ENCODE measurements around the gene COL15A1.

The COL15A1 gene

DNA sequence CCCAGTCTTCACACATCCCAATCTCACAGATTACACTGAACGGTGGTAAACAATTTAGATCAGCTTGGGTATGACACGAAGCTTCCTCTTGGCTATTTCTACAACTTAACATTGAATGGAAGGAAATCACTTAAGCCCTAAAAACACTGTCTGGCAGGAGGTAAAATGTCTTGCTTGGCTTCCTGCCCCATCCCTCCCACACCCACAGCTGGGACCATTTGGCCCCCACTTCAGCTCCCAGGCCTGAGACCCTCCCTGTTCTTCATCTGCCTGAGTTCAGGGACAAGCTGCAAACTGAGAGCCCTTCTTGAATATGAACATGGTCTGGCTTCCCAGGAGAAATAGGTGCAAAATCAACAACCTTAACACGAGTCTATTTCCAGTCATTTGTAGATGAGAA, 3.4 kb upstream of the COL15A1 start:
- Histone ChIP-seq H3K36me3 (ENCODE audit: insufficient read depth, low read length) (no peaks in the 10 kb centered on the region), H3K27me3 (ENCODE audit: insufficient read depth, low read length, poor library complexity, severe bottlenecking) (no peaks in the 10 kb centered on the region), H3K4me3 (ENCODE audit: low read length, poor library complexity, severe bottlenecking) (no peak overlapping the region), H3F3A (ENCODE audit: low read depth) (no peaks in the 10 kb centered on the region), H3K4me2 (ENCODE audit: low read depth, low read length, poor library complexity, severe bottlenecking) (no peak overlapping the region), H3K4me1 (ENCODE audit: insufficient read depth, low read length, poor library complexity, severe bottlenecking) (no peaks in the 10 kb centered on the region), H2AFZ (ENCODE audit: low read length) (no peak overlapping the region), H3K9ac (ENCODE audit: low read depth, low read length, poor library complexity, severe bottlenecking) (no peak overlapping the region), H4K20me1 (ENCODE audit: insufficient read depth, low read length, poor library complexity, severe bottlenecking) (no peaks in the 10 kb centered on the region), H3K9me3 (ENCODE audit: insufficient read depth, low read depth, low read length) (no peaks in the 10 kb centered on the region), H3K79me2 (ENCODE audit: insufficient read depth, low read length) (no peaks in the 10 kb centered on the region), H3K9me2 (replicated peaks; ENCODE audit: low read depth, low read length) (no peaks in the 10 kb centered on the region)
- no peak for TF ChIP-seq EZH2phosphoT487 (IDR thresholded peaks at IDR 0.05; ENCODE audit: borderline replicate concordance)
- TF ChIP-seq, protein P1, sequence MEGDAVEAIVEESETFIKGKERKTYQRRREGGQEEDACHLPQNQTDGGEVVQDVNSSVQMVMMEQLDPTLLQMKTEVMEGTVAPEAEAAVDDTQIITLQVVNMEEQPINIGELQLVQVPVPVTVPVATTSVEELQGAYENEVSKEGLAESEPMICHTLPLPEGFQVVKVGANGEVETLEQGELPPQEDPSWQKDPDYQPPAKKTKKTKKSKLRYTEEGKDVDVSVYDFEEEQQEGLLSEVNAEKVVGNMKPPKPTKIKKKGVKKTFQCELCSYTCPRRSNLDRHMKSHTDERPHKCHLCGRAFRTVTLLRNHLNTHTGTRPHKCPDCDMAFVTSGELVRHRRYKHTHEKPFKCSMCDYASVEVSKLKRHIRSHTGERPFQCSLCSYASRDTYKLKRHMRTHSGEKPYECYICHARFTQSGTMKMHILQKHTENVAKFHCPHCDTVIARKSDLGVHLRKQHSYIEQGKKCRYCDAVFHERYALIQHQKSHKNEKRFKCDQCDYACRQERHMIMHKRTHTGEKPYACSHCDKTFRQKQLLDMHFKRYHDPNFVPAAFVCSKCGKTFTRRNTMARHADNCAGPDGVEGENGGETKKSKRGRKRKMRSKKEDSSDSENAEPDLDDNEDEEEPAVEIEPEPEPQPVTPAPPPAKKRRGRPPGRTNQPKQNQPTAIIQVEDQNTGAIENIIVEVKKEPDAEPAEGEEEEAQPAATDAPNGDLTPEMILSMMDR (conservative IDR thresholded peaks at IDR 0.05; ENCODE audit: low read length) = no peak

DNA sequence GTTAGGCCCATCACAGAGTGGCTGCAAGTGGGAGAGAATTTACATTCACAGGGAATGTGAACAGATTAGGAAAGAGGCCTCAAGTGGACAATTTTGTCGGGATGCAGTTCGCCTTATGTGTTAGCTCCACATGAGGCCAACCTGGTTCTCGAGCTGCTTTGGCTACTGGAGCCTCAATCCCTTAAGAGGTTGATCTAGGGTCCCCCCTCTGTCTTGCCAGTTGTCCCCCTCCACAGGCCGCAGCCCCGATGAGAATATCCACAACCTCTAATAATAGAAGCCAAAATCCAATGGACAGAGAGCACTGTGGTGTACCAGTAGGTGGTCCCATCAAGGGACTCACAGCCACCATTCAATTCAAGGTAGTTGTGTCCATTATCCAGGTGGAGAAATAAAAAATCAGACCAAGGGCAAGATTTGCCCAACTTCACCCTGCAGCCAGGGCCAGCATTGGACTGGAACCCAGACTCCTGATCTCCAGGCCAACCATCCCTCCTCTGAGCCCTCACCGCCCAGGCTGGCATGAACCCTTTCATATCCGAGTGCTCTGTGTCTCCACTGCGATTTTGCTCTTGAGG, 1.7 kb upstream of the COL15A1 start:
- H4K20me1 ChIP-seq (ENCODE audit: insufficient read depth, low read length, poor library complexity, severe bottlenecking) = no peaks in the 10 kb centered on the region
- no peaks in the 10 kb centered on the region for H3F3A ChIP-seq (ENCODE audit: low read depth)
- no peaks in the 10 kb centered on the region for H3K27me3 ChIP-seq (ENCODE audit: insufficient read depth, low read length, poor library complexity, severe bottlenecking)
- no peaks in the 10 kb centered on the region for H3K36me3 ChIP-seq (ENCODE audit: insufficient read depth, low read length)
- H3K9me2 ChIP-seq (replicated peaks; ENCODE audit: low read depth, low read length) = no peaks in the 10 kb centered on the region
- no peaks in the 10 kb centered on the region for H3K79me2 ChIP-seq (ENCODE audit: insufficient read depth, low read length)
- H3K9ac ChIP-seq (ENCODE audit: low read depth, low read length, poor library complexity, severe bottlenecking) = no peak overlapping the region
- TF ChIP-seq EZH2phosphoT487 (IDR thresholded peaks at IDR 0.05; ENCODE audit: borderline replicate concordance) = no peak
- TF ChIP-seq, protein P1 (conservative IDR thresholded peaks at IDR 0.05; ENCODE audit: low read length) = no peak
- no peaks in the 10 kb centered on the region for H3K4me1 ChIP-seq (ENCODE audit: insufficient read depth, low read length, poor library complexity, severe bottlenecking)
- H3K4me2 ChIP-seq (ENCODE audit: low read depth, low read length, poor library complexity, severe bottlenecking) = no peak overlapping the region
- no peak overlapping the region for H2AFZ ChIP-seq (ENCODE audit: low read length)
- H3K4me3 ChIP-seq (ENCODE audit: low read length, poor library complexity, severe bottlenecking) = no peak overlapping the region
- H3K9me3 ChIP-seq (ENCODE audit: insufficient read depth, low read depth, low read length) = no peaks in the 10 kb centered on the region

DNA sequence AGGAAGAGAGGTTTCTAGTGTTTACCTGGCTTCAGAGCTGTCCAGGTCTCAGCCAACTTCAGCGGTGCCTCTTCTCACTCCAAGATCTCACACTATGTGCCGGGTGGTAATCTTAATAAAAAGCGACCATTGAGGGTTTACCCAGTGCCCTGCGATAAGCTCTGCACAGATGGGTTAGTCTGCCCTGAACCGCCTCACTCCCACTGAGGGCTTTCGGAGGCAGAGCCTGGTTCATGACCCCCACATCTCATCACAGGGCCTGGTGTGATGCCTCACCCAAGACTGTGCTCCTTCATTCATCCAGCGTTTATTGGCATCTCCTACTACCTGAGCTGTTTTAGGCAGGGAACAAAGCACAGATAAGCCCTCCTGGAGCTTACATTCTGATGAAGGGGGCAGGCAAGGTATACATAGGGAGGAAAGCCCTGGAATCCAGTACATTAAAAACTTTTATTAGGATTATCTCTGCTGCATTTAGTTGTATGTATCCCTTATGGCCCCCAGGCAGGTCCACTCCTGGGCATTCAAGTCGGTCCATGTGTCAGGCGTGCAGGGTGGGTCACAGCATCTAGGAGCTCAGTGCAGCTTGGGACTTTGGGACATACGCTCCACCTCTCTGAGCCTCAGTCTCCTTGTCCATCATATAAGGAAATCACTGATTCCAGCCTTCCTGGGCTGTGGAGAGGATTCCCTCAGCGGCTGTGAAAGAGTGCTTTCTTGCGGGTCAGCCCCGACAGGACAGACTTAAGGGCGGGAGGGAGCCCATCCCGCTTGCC, 613 bp upstream of the COL15A1 start:
- Histone ChIP-seq H3K4me3 (ENCODE audit: low read length, poor library complexity, severe bottlenecking) (no peak overlapping the region), H3K9me2 (replicated peaks; ENCODE audit: low read depth, low read length) (no peaks in the 10 kb centered on the region), H3K36me3 (ENCODE audit: insufficient read depth, low read length) (no peaks in the 10 kb centered on the region), H3F3A (ENCODE audit: low read depth) (no peaks in the 10 kb centered on the region), H3K4me1 (ENCODE audit: insufficient read depth, low read length, poor library complexity, severe bottlenecking) (no peaks in the 10 kb centered on the region), H3K9me3 (ENCODE audit: insufficient read depth, low read depth, low read length) (no peaks in the 10 kb centered on the region), H3K9ac (ENCODE audit: low read depth, low read length, poor library complexity, severe bottlenecking) (no peak overlapping the region), H2AFZ (ENCODE audit: low read length) (no peak overlapping the region), H3K4me2 (ENCODE audit: low read depth, low read length, poor library complexity, severe bottlenecking) (no peak overlapping the region), H4K20me1 (ENCODE audit: insufficient read depth, low read length, poor library complexity, severe bottlenecking) (no peaks in the 10 kb centered on the region), H3K27me3 (ENCODE audit: insufficient read depth, low read length, poor library complexity, severe bottlenecking) (no peaks in the 10 kb centered on the region), H3K79me2 (ENCODE audit: insufficient read depth, low read length) (no peaks in the 10 kb centered on the region)
- TF ChIP-seq EZH2phosphoT487 (IDR thresholded peaks at IDR 0.05; ENCODE audit: borderline replicate concordance) = no peak
- TF ChIP-seq, protein P1 (conservative IDR thresholded peaks at IDR 0.05; ENCODE audit: low read length) = no peak
